SK-N-SH treated with all-trans-retinoic acid at 6 μM for 48 hours (cell line): Measurements from ENCODE around the gene STOML1.

Source experiments
- ATAC-seq: fragments of 200-7000 bp; cut with Tn5 transposase; 3 replicates; pipeline ENCODE4 v1.9.1; 2020; ENCODE audit warnings: mild to moderate bottlenecking, moderate library complexity
- ARNTL ChIP-seq: fragments of 450-650 bp; formaldehyde crosslinking; IDR thresholded peaks from 2 replicates; pipeline ENCODE4 v1.5.0; 2020; ENCODE audit warnings: low read depth, mild to moderate bottlenecking, moderate library complexity, borderline replicate concordance
- CREB5 ChIP-seq: fragments of 250-450 bp; sonication (Bioruptor Pico); IDR thresholded peaks from 2 replicates; pipeline ENCODE4 v1.5.1; 2020; ENCODE audit warnings: low read depth, mild to moderate bottlenecking, moderate library complexity
- CSDC2 ChIP-seq: fragments of 250-450 bp; sonication (Bioruptor Pico); IDR thresholded peaks from 2 replicates; pipeline ENCODE4 v1.5.0; 2020; ENCODE audit warnings: mild to moderate bottlenecking, moderate library complexity
- CSRNP3 ChIP-seq: fragments of 250-450 bp; sonication (Bioruptor Pico); IDR thresholded peaks from 2 replicates; pipeline ENCODE4 v1.5.1; 2021; ENCODE audit warnings: mild to moderate bottlenecking, moderate library complexity
- ESRRG ChIP-seq: fragments of 250-450 bp; sonication (Bioruptor Pico); IDR thresholded peaks from 2 replicates; pipeline ENCODE4 v1.6.1; 2021; ENCODE audit warnings: mild to moderate bottlenecking
- ISL1 ChIP-seq: fragments of 250-450 bp; sonication (Bioruptor Pico); IDR thresholded peaks from 2 replicates; pipeline ENCODE4 v2.1.2; 2022; ENCODE audit warnings: mild to moderate bottlenecking, moderate library complexity
- OSR1 ChIP-seq: fragments of 250-450 bp; sonication (Bioruptor Pico); IDR thresholded peaks from 2 replicates; pipeline ENCODE4 v1.8.0; 2022; ENCODE audit warnings: moderate library complexity, mild to moderate bottlenecking, inconsistent platforms
- PPARA ChIP-seq: fragments of 250-450 bp; sonication (Bioruptor Pico); IDR thresholded peaks from 2 replicates; pipeline ENCODE4 v1.5.0; 2020; ENCODE audit warnings: mild to moderate bottlenecking, borderline replicate concordance
- RARB ChIP-seq: fragments of 250-450 bp; sonication (Bioruptor Pico); IDR thresholded peaks from 2 replicates; pipeline ENCODE4 v1.8.0; 2021; ENCODE audit warnings: mild to moderate bottlenecking, moderate library complexity
- TCF4 ChIP-seq: fragments of 250-450 bp; sonication (Bioruptor Pico); IDR thresholded peaks from 2 replicates; pipeline ENCODE4 v1.8.0; 2021; ENCODE audit warnings: mild to moderate bottlenecking, moderate library complexity, borderline replicate concordance
- TOX ChIP-seq: fragments of 250-450 bp; sonication (Bioruptor Pico); IDR thresholded peaks from 2 replicates; pipeline ENCODE4 v1.8.0; 2021; ENCODE audit warnings: mild to moderate bottlenecking, moderate library complexity, borderline replicate concordance
- ZC3H10 ChIP-seq: fragments of 250-450 bp; sonication (Bioruptor Pico); IDR thresholded peaks from 2 replicates; pipeline ENCODE4 v1.5.1; 2021; ENCODE audit warnings: mild to moderate bottlenecking, moderate library complexity
- ZFP3 ChIP-seq: fragments of 250-450 bp; sonication (Bioruptor Pico); IDR thresholded peaks from 2 replicates; pipeline ENCODE4 v1.5.0; 2020; ENCODE audit warnings: mild to moderate bottlenecking, moderate library complexity
- ZNF70 ChIP-seq: fragments of 450-650 bp; formaldehyde crosslinking; IDR thresholded peaks from 2 replicates; pipeline ENCODE4 v1.5.0; 2020; ENCODE audit warnings: mild to moderate bottlenecking, moderate library complexity
- ZNF8 ChIP-seq: fragments of 450-650 bp; formaldehyde crosslinking; IDR thresholded peaks from 2 replicates; pipeline ENCODE4 v1.5.0; 2020; ENCODE audit warnings: mild to moderate bottlenecking, moderate library complexity
- TF ChIP-seq, protein P1 (sequence below): fragments of 250-450 bp; sonication (Bioruptor Pico); IDR thresholded peaks from 2 replicates; pipeline ENCODE4 v1.8.0; 2021; ENCODE audit warnings: low read depth, mild to moderate bottlenecking, moderate library complexity, borderline replicate concordance
- TF ChIP-seq, protein P2 (sequence below): fragments of 250-450 bp; sonication (Bioruptor Pico); IDR thresholded peaks from 2 replicates; pipeline ENCODE4 v1.8.0; 2020; ENCODE audit warnings: mild to moderate bottlenecking, moderate library complexity, borderline replicate concordance
- TF ChIP-seq, protein P3 (sequence below): fragments of 250-450 bp; sonication (Bioruptor Pico); IDR thresholded peaks from 2 replicates; pipeline ENCODE4 v1.5.0; 2020; ENCODE audit warnings: mild to moderate bottlenecking, moderate library complexity

STOML1 gene

GRCh38 chr15:73994912-73995622 lies 3.0 kb upstream of the STOML1 start:
- peak; percentile 5 for ATAC-seq
- TF ChIP-seq PPARA (no peak), ZNF8 (CRISPR knock-in tag) (no peak), ZNF70 (CRISPR knock-in tag) (no peak), ESRRG (CRISPR knock-in tag) (no peak), OSR1 (CRISPR knock-in tag) (no peak), TOX (CRISPR knock-in tag) (no peak), ARNTL (no peak), CSDC2 (CRISPR knock-in tag) (no peak), ISL1 (CRISPR knock-in tag) (no peak)
- TF ChIP-seq, protein P1, sequence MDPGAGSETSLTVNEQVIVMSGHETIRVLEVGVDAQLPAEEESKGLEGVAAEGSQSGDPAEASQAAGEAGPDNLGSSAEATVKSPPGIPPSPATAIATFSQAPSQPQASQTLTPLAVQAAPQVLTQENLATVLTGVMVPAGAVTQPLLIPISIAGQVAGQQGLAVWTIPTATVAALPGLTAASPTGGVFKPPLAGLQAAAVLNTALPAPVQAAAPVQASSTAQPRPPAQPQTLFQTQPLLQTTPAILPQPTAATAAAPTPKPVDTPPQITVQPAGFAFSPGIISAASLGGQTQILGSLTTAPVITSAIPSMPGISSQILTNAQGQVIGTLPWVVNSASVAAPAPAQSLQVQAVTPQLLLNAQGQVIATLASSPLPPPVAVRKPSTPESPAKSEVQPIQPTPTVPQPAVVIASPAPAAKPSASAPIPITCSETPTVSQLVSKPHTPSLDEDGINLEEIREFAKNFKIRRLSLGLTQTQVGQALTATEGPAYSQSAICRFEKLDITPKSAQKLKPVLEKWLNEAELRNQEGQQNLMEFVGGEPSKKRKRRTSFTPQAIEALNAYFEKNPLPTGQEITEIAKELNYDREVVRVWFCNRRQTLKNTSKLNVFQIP = no peak
- TF ChIP-seq, protein P2, sequence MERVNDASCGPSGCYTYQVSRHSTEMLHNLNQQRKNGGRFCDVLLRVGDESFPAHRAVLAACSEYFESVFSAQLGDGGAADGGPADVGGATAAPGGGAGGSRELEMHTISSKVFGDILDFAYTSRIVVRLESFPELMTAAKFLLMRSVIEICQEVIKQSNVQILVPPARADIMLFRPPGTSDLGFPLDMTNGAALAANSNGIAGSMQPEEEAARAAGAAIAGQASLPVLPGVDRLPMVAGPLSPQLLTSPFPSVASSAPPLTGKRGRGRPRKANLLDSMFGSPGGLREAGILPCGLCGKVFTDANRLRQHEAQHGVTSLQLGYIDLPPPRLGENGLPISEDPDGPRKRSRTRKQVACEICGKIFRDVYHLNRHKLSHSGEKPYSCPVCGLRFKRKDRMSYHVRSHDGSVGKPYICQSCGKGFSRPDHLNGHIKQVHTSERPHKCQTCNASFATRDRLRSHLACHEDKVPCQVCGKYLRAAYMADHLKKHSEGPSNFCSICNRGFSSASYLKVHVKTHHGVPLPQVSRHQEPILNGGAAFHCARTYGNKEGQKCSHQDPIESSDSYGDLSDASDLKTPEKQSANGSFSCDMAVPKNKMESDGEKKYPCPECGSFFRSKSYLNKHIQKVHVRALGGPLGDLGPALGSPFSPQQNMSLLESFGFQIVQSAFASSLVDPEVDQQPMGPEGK (CRISPR knock-in tag) = no peak
- TF ChIP-seq, all 23 proteins: peak for 0

- no peak for TF ChIP-seq RARB
- TF ChIP-seq ZNF70 (CRISPR knock-in tag) = no peak
- no peak for TF ChIP-seq CSDC2 (CRISPR knock-in tag)
- no peak for TF ChIP-seq ZNF8 (CRISPR knock-in tag)
- TF ChIP-seq ESRRG (CRISPR knock-in tag) = no peak
- TF ChIP-seq TCF4 (CRISPR knock-in tag) = no peak
- ATAC-seq = peak; percentile 92
Observed at GRCh38 chr15:73994413-73994883, 2.4 kb upstream of the STOML1 start, which contains the start of gene PML. PML (plus strand) TSS chr15:73994716; CDS start chr15:73994813, 97 bp downstream.

DNA sequence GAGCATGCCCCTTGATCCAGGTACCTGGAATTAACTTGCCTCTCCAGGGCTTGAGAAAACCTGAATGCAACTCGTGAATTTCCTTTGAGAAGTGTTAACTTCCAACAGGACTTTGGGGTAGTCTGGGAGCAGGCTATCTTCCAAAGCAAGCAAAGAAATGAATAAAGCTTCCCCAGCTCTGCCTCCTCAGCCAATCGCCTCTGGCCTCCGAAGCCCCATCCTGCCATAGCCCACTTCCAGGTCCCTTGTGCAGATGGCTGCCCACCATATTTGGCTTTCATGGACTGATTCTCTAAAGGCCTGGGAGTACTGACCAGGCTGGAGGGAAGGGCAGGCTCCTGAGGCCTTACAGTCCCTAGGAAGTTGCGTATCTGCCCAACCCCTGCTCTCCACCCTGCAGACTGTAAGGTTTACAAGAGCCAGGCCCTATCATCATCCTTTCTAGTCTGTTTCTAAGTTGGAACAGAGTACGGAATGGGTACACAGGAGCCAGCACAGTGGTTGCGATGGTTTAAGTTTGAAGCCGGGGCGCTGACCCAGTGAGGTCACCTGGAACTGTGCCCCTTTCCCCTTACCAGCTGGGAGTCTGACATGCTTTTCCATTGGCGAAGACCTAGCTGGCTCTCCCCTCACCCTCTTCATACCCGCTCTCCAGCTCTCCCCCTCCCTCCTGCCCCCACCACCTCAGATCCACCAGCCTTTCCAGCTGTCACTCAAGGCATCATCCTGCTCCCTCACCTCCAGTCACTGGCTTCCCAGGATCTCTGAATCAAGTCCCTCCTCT lies 1.3 kb upstream of the STOML1 start:
- no peak for TF ChIP-seq CREB5 (CRISPR knock-in tag)
- TF ChIP-seq, protein P3, sequence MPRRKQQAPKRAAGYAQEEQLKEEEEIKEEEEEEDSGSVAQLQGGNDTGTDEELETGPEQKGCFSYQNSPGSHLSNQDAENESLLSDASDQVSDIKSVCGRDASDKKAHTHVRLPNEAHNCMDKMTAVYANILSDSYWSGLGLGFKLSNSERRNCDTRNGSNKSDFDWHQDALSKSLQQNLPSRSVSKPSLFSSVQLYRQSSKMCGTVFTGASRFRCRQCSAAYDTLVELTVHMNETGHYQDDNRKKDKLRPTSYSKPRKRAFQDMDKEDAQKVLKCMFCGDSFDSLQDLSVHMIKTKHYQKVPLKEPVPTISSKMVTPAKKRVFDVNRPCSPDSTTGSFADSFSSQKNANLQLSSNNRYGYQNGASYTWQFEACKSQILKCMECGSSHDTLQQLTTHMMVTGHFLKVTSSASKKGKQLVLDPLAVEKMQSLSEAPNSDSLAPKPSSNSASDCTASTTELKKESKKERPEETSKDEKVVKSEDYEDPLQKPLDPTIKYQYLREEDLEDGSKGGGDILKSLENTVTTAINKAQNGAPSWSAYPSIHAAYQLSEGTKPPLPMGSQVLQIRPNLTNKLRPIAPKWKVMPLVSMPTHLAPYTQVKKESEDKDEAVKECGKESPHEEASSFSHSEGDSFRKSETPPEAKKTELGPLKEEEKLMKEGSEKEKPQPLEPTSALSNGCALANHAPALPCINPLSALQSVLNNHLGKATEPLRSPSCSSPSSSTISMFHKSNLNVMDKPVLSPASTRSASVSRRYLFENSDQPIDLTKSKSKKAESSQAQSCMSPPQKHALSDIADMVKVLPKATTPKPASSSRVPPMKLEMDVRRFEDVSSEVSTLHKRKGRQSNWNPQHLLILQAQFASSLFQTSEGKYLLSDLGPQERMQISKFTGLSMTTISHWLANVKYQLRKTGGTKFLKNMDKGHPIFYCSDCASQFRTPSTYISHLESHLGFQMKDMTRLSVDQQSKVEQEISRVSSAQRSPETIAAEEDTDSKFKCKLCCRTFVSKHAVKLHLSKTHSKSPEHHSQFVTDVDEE (CRISPR knock-in tag) = no peak
- TF ChIP-seq ZFP3 (CRISPR knock-in tag) = no peak
- no peak for TF ChIP-seq CSRNP3 (CRISPR knock-in tag)
- no peak for TF ChIP-seq TCF4 (CRISPR knock-in tag)
- TF ChIP-seq OSR1 (CRISPR knock-in tag) = no peak
- no peak for TF ChIP-seq ARNTL
- TF ChIP-seq, protein P2 (CRISPR knock-in tag) = no peak
- no peak for TF ChIP-seq ZC3H10
- ATAC-seq = no peak
